Mucosa of descending colon (tissue), 3 donors: Measurements from ENCODE around the gene FLVCR2. TPM values are rescaled to one million over a fixed set of nuclear protein-coding genes. Genes with fewer than 3 reads are reported as not detected.

Experiments
- ATAC-seq: fragments of 200-7000 bp; cut with Tn5 transposase; one replicate; pipeline ENCODE4 v1.9.1; 2020; ENCODE audit warnings: mild to moderate bottlenecking, moderate library complexity
- DNase-seq, 3 donors: peaks; one replicate each; pipeline ENCODE4 v3.0.0-alpha.2; 2020
- H3K36me3 ChIP-seq: fragments of 200-600 bp; one replicate; pipeline ENCODE4 v1.8.0; 2021; ENCODE audit warnings: low read depth, mild to moderate bottlenecking
- H3K4me1 ChIP-seq: fragments of 200-600 bp; one replicate; pipeline ENCODE4 v1.8.0; 2021; ENCODE audit warnings: low read depth, mild to moderate bottlenecking
- H3K4me3 ChIP-seq: fragments of 200-600 bp; one replicate; pipeline ENCODE4 v1.8.0; 2021; ENCODE audit warnings: mild to moderate bottlenecking
- H3K9me3 ChIP-seq: fragments of 200-600 bp; one replicate; pipeline ENCODE4 v1.8.0; 2021; ENCODE audit warnings: mild to moderate bottlenecking
- intact Hi-C, 2 donors: fragments of 100-400 bp; cut with DNase I in 1 of 2; cut with micrococcal nuclease in 1 of 2; formaldehyde crosslinking; loops; one replicate each; pipeline versions ENCODE4 v1.11.0 to v1.11.1; 2022; cut with DNase I, micrococcal nuclease
- total RNA-seq, 3 donors: library from RNA; stranded (reverse); fragmentation: NEBNext Ultra II Directional in 2 of 3; extraction: Animal tissue kit (Norgen Biotek cat#: 25700) in 2 of 3; gene quantifications; one replicate each; pipeline versions ENCODE4 v1.2.1 to v1.2.4, GENCODE V29; 2021 to 2023
- TF ChIP-seq, protein P1 (sequence below): fragments of 200-600 bp; IDR thresholded peaks from one replicate; pipeline ENCODE4 v1.8.0; 2022; ENCODE audit warnings: antibody characterized with exemption, mild to moderate bottlenecking
- donor health status: DM: no; HTN: no; CAD: no; lungs with moderate emphysema.
- donor health status: DM: no; HTN: no; CAD: no.
- donor health status: DM: no; HTN: yes; CAD: no.

Gene FLVCR2
- total RNA-seq, 3 donors from 2014 or later: 19.2 to 37.5 (median 35.3) TPM

DNA sequence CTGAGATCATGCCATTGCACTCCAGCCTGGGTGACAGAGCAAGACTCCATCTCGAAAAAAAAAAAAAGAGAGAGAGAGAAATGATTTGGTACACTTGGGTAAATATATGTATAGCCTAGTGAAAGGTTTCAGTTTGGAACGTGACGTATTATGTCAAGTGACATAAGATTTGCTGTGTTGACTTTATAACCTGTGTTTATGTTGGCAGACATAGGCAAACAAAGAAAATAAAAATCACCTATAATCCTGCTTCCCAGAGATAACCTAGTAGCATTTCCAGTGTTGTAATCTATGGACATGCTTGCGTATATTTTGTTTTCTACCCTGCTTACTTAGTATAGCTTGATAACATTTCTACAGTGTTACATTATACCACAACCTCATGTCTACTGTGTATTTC, 65.6 kb downstream of the FLVCR2 start:
- peak; percentile 25 for ATAC-seq
- intact Hi-C loops: no loop called here
- H3K4me1 ChIP-seq: no peaks in the 10 kb centered on the region
- no peak for DNase-seq
- H3K36me3 ChIP-seq: no peaks in the 10 kb centered on the region
- TF ChIP-seq, protein P1, sequence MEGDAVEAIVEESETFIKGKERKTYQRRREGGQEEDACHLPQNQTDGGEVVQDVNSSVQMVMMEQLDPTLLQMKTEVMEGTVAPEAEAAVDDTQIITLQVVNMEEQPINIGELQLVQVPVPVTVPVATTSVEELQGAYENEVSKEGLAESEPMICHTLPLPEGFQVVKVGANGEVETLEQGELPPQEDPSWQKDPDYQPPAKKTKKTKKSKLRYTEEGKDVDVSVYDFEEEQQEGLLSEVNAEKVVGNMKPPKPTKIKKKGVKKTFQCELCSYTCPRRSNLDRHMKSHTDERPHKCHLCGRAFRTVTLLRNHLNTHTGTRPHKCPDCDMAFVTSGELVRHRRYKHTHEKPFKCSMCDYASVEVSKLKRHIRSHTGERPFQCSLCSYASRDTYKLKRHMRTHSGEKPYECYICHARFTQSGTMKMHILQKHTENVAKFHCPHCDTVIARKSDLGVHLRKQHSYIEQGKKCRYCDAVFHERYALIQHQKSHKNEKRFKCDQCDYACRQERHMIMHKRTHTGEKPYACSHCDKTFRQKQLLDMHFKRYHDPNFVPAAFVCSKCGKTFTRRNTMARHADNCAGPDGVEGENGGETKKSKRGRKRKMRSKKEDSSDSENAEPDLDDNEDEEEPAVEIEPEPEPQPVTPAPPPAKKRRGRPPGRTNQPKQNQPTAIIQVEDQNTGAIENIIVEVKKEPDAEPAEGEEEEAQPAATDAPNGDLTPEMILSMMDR: no peak
- H3K9me3 ChIP-seq: no peaks in the 10 kb centered on the region
- H3K4me3 ChIP-seq: no peak overlapping the region

DNA sequence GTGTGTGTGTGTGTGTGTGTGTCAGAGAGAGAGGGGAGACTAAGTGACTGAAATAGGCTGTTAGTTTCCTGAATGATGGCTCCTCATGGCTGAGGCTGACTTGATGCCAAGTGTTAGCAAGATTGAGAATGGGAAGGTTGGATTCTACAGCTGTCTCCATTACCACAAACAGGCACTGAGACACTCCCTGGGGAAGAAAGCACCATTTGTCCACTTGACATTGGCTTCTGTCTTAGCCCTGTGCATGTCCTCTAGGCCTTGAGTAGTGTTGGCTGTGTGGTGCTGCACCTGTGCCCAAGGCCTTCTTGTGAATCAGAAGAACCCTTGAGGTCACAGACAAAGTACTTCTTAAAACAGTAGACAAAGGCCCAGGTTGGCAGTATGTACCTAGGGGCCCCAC, 66.6 kb downstream of the FLVCR2 start:
- no peaks in the 10 kb centered on the region for H3K36me3 ChIP-seq
- H3K4me3 ChIP-seq: no peak overlapping the region
- no peaks in the 10 kb centered on the region for H3K4me1 ChIP-seq
- intact Hi-C loops: no loop called here
- ATAC-seq (no peak), DNase-seq (no peak)
- TF ChIP-seq, protein P1: no peak
- no peaks in the 10 kb centered on the region for H3K9me3 ChIP-seq

DNA sequence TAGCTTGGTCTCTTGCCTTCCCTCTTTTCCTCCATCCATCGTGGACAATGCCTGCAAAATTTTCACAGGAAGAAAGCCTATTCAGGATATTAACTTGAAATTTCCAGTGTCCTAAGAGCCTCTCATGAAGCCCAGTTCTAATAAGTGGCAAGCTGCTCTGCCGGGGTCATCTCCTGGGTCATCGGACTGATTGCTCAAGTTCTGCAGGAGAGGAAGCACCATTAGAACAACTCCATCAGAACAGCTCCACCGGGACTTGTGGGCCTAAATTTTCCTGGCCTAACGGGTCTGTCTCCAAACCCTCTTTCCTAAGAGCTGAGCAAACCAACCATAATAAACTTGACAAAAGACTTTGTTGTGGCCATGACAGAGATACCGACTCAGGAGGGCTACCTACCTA, 68.3 kb downstream of the FLVCR2 start:
- ATAC-seq: no peak
- H3K4me1 ChIP-seq: no peaks in the 10 kb centered on the region
- intact Hi-C loops: no loop called here
- H3K36me3 ChIP-seq: no peaks in the 10 kb centered on the region
- H3K4me3 ChIP-seq: no peak overlapping the region
- no peak for DNase-seq
- TF ChIP-seq, protein P1: no peak
- no peaks in the 10 kb centered on the region for H3K9me3 ChIP-seq

DNA sequence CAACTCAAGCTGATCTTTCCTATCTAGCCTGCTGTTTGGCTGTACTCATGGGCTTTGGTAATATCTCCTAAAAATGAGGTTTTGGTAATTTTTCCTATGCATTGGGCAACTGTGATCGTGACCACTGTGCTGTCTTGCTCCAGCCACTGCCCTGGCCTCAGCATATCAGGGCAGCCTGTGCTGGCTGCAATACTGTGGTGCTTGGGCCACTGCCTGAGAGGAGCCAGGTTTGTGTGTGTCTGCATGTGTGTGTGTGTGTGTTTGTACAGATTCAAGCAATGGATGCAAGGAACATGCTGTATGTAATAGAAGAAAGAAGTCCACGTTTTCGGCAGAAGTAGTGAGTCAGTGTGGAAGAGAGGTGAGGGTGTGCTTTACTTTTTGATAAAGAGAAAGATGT, 69.2 kb downstream of the FLVCR2 start:
- no peak overlapping the region for H3K4me3 ChIP-seq
- no peak for DNase-seq
- H3K36me3 ChIP-seq: no peaks in the 10 kb centered on the region
- H3K9me3 ChIP-seq: no peaks in the 10 kb centered on the region
- intact Hi-C loops: no loop called here
- TF ChIP-seq, protein P1: no peak
- ATAC-seq: no peak
- H3K4me1 ChIP-seq: no peaks in the 10 kb centered on the region

DNA sequence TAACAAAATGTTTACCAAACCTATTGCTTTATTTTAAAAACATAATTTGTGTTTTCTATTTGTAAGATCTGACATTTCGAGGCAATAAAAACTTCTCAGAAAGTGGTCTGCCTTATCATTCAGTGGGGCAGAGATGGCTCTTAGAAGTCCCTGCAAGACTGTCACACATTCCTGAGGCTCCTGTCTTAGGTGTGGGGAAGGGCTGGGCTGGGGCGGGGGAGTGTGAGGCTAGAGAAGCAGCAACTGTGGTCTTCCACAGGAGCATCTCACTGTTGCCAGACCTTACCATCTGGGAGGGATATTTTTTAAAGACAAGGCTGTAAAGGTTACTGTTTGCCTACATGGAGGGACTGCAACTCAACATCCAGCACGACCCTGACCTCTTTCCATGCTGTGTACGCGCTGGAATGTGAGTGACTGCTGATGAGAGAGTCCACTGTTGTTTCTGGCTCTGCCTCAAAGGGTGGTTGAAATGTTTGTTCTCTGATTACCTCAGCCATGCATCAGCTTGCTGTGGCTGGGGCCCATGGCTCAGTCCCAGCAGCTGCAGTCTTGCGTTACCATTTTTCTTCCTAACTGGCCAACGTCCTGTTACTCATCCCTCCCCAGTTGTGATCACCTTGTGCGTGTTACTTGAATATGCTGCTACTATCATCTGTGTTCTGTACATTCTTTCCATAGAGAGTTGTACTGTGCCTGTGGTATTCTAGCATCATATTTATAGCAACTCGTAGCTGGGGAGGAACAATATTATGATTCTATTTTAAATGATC, 69.8 kb downstream of the FLVCR2 start:
- Histone ChIP-seq H3K9me3 (no peaks in the 10 kb centered on the region), H3K36me3 (no peaks in the 10 kb centered on the region), H3K4me1 (no peaks in the 10 kb centered on the region), H3K4me3 (no peak overlapping the region)
- intact Hi-C loops: no loop called here
- DNase-seq (no peak), ATAC-seq (no peak)
- TF ChIP-seq, protein P1: no peak
